H1 (cell line): ENCODE measurements around the gene MC5R. TPM values are rescaled to one million over a fixed set of nuclear protein-coding genes. Genes with fewer than 3 reads are reported as not detected.

Experiments used
- POLR2AphosphoS5 ChIP-seq: IDR thresholded peaks from 2 replicates; pipeline ENCODE4 v1.6.1; 2011; ENCODE audit warnings: low read depth, low read length
- polyA plus RNA-seq, 7 experiments: library from polyadenylated mRNA; depleted of rRNA in 3 of 7; stranded (reverse) in 5 of 7; unstranded in 2 of 7; fragments of >200 nt in 5 of 7; fragments of 200-250 nt in 2 of 7; gene quantifications; 1 replicate in 5 of 7; 2 replicates in 1 of 7; 4 replicates in 1 of 7; pipeline versions ENCODE4 v1.2.1 to v1.2.3, GENCODE V29; 2011 to 2013; ENCODE audit warnings: missing spikeins in 2 of 7, mixed read lengths in 2 of 7
- total RNA-seq: library from RNA; stranded (reverse); fragmentation: NEBNext Ultra II Directional; extraction: Animal tissue kit (Norgen Biotek cat#: 25700); gene quantifications from 2 replicates; pipeline ENCODE4 v1.2.1, GENCODE V29; 2021

MC5R gene
- total and polyA plus RNA-seq, 2 of the 8 experiments (the other 6 are each of a cell fraction or from before 2014, with no cell fraction given): 0.37 to 1.4 TPM

DNA sequence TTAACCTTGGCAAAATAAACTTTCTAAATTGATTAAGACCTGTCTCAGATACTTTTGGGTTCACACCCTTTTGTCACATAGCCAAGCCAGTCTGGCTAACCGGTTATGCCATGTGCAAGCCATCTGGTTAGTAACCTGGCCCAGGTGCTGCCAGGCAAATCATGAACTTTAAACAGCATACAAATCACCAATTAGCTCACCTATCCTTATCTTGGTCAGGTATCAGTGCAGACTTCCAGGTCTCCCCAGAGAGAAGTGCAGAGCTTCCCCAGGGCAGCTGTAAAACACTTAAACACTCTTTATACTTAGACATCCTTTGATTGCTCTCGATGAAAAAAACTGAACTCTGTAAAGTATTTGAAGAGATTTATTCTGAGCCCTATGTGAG lies 14.9 kb upstream of the MC5R start (continued):
- TF ChIP-seq POLR2AphosphoS5: no peak
